ENCODE measurements around the gene KHK. TPM values are rescaled to one million over a fixed set of nuclear protein-coding genes. Genes with fewer than 3 reads are reported as not detected.

The KHK gene
- total and polyA plus RNA-seq, 3 experiments from 2014 or later = 6.5 to 17.8 (median 14.5) TPM

GRCh38 chr2:27042159-27042661 lies 44.4 kb upstream of the KHK start:
- H3K27ac ChIP-seq (ENCODE audit: low read depth, low read length) = no peak overlapping the region
- Mint-ChIP-seq H3K4me1 (no peaks in the 10 kb centered on the region), H3K27ac (peak overlapping the region in 4 of 8 donors; percentile 1 to 68 (median 48)), H3K9me3 (no peaks in the 10 kb centered on the region), H3K27me3 (no peaks in the 10 kb centered on the region), H3K4me3 (no peak overlapping the region), H3K36me3 (peaks cover 3 to 50% (median 6%) of the 10 kb centered on the region in 3 donors)
- H3K36me3 ChIP-seq (ENCODE audit: insufficient read depth, low read length) = peaks cover 35% of the 10 kb centered on the region
- ChIA-PET POLR2A (no interaction called here), CTCF (no interaction called here)
- DNase-seq = no peak
- no peak overlapping the region for H3K4me3 ChIP-seq (ENCODE audit: low read length)
- H3K9me3 ChIP-seq (ENCODE audit: low read length) = no peaks in the 10 kb centered on the region
- H3K4me1 ChIP-seq (ENCODE audit: insufficient read depth, low read length) = no peaks in the 10 kb centered on the region
- H3K27me3 ChIP-seq (ENCODE audit: insufficient read depth, low read length, poor library complexity, severe bottlenecking) = no peaks in the 10 kb centered on the region

GRCh38 chr2:27042985-27043634 lies 43.5 kb upstream of the KHK start:
- no peak overlapping the region for H3K4me3 ChIP-seq (ENCODE audit: low read length)
- Mint-ChIP-seq H3K4me1 (no peaks in the 10 kb centered on the region), H3K27ac (peak overlapping the region in 1 of 8 donors; percentile 38), H3K9me3 (no peaks in the 10 kb centered on the region), H3K4me3 (no peak overlapping the region), H3K27me3 (no peaks in the 10 kb centered on the region), H3K36me3 (peaks cover 3 to 41% (median 6%) of the 10 kb centered on the region in 3 donors)
- H3K36me3 ChIP-seq (ENCODE audit: insufficient read depth, low read length) = peaks cover 26% of the 10 kb centered on the region
- no peaks in the 10 kb centered on the region for H3K4me1 ChIP-seq (ENCODE audit: insufficient read depth, low read length)
- no peak overlapping the region for H3K27ac ChIP-seq (ENCODE audit: low read depth, low read length)
- no peaks in the 10 kb centered on the region for H3K27me3 ChIP-seq (ENCODE audit: insufficient read depth, low read length, poor library complexity, severe bottlenecking)
- POLR2A ChIA-PET = no interaction called here
- no peaks in the 10 kb centered on the region for H3K9me3 ChIP-seq (ENCODE audit: low read length)
- CTCF ChIA-PET = no interaction called here
- DNase-seq = no peak

- Mint-ChIP-seq H3K27me3 (peaks cover 3 to 17% of the 10 kb centered on the region in 2 donors), H3K9me3 (peaks cover 0 to 10% (median 7%) of the 10 kb centered on the region in 5 donors), H3K4me1 (peaks cover 23 to 26% (median 24%) of the 10 kb centered on the region in 3 donors), H3K36me3 (peaks cover 0 to 26% (median 4%) of the 10 kb centered on the region in 3 donors), H3K4me3 (peak overlapping the region; percentile 95 to 100 (median 99)), H3K27ac (peak overlapping the region; percentile 97 to 100 (median 99))
- CTCF ChIA-PET = interaction anchor here (0.8 to 2.4 kb wide), 11 partner anchors 10 to 216 kb away, joined by 3 to 15 read pairs (median 4); partner anchors contain the start of genes KHK, OST4 and TMEM214
- no peaks in the 10 kb centered on the region for H3K27me3 ChIP-seq (ENCODE audit: insufficient read depth, low read length, poor library complexity, severe bottlenecking)
- H3K9me3 ChIP-seq (ENCODE audit: low read length) = no peaks in the 10 kb centered on the region
- H3K4me1 ChIP-seq (ENCODE audit: insufficient read depth, low read length) = peaks cover 14% of the 10 kb centered on the region
- peak overlapping the region; percentile 88 for H3K4me3 ChIP-seq (ENCODE audit: low read length)
- no peaks in the 10 kb centered on the region for H3K36me3 ChIP-seq (ENCODE audit: insufficient read depth, low read length)
- POLR2A ChIA-PET = interaction anchor here (1.0 to 4.9 kb wide), 7 partner anchors 17 to 74 kb away, joined by 3 to 58 read pairs (median 15); partner anchors contain the start of genes ABHD1, KHK, OST4 and TMEM214
- peak overlapping the region; percentile 75 for H3K27ac ChIP-seq (ENCODE audit: low read depth, low read length)
- peak; percentile 53 to 75 (median 63) for DNase-seq
Observed at GRCh38 chr2:27049422-27050280, 36.9 kb upstream of the KHK start.

- DNase-seq = peak; percentile 82 to 95 (median 92)
- H3K4me1 Mint-ChIP-seq = peaks cover 23 to 26% (median 24%) of the 10 kb centered on the region in 3 donors
- peaks cover 0 to 10% (median 7%) of the 10 kb centered on the region in 5 donors for H3K9me3 Mint-ChIP-seq
- peak overlapping the region; percentile 88 for H3K4me3 ChIP-seq (ENCODE audit: low read length)
- H3K36me3 ChIP-seq (ENCODE audit: insufficient read depth, low read length) = no peaks in the 10 kb centered on the region
- peak overlapping the region; percentile 95 to 100 (median 99) for H3K4me3 Mint-ChIP-seq
- CTCF ChIA-PET = interaction anchor here (0.8 to 2.4 kb wide), 16 partner anchors 11 to 215 kb away, joined by 3 to 15 read pairs (median 4); partner anchors contain the start of genes KHK, OST4 and TMEM214
- peak overlapping the region; percentile 97 to 100 (median 99) for H3K27ac Mint-ChIP-seq
- peaks cover 3 to 17% of the 10 kb centered on the region in 2 donors for H3K27me3 Mint-ChIP-seq
- H3K9me3 ChIP-seq (ENCODE audit: low read length) = no peaks in the 10 kb centered on the region
- peak overlapping the region; percentile 75 for H3K27ac ChIP-seq (ENCODE audit: low read depth, low read length)
- H3K36me3 Mint-ChIP-seq = peaks cover 0 to 34% (median 8%) of the 10 kb centered on the region in 3 donors
- no peaks in the 10 kb centered on the region for H3K27me3 ChIP-seq (ENCODE audit: insufficient read depth, low read length, poor library complexity, severe bottlenecking)
- POLR2A ChIA-PET = interaction anchor here (0.6 to 4.9 kb wide), 11 partner anchors 14 to 1172 kb away, joined by 3 to 58 read pairs (median 9); partner anchors contain the start of genes ABHD1, ASXL2, ATRAID and KHK
- peaks cover 14% of the 10 kb centered on the region for H3K4me1 ChIP-seq (ENCODE audit: insufficient read depth, low read length)
Observed at GRCh38 chr2:27050281-27050995, 36.1 kb upstream of the KHK start.

GRCh38 chr2:27050996-27051901 lies 35.3 kb upstream of the KHK start, which contains the start of gene AGBL5:
Gene AGBL5 (plus strand): TSS chr2:27051668. CDS start chr2:27052959, 1,291 bp downstream.
- Histone ChIP-seq H3K9me3 (ENCODE audit: low read length) (no peaks in the 10 kb centered on the region), H3K27ac (ENCODE audit: low read depth, low read length) (peak within 1 kb of the TSS; percentile 75), H3K36me3 (ENCODE audit: insufficient read depth, low read length) (peaks cover 8% of the 10 kb centered on the region), H3K27me3 (ENCODE audit: insufficient read depth, low read length, poor library complexity, severe bottlenecking) (no peaks in the 10 kb centered on the region), H3K4me3 (ENCODE audit: low read length) (peak within 1 kb of the TSS; percentile 88), H3K4me1 (ENCODE audit: insufficient read depth, low read length) (peaks cover 14% of the 10 kb centered on the region)
- peak within 1 kb of the TSS; percentile 97 to 100 (median 99) for H3K27ac Mint-ChIP-seq
- H3K4me3 Mint-ChIP-seq = peak within 1 kb of the TSS; percentile 95 to 100 (median 99)
- DNase-seq = peak; percentile 92 to 98 (median 96)
- CTCF ChIA-PET = interaction anchor here (0.6 to 2.4 kb wide), 16 partner anchors 10 to 1686 kb away, joined by 3 to 15 read pairs (median 4); partner anchors contain the start of genes KHK, OST4 and TMEM214
- POLR2A ChIA-PET = interaction anchor here (0.6 to 4.9 kb wide), 12 partner anchors 13 to 1173 kb away, joined by 3 to 58 read pairs (median 8); partner anchors contain the start of genes ABHD1, ASXL2, ATRAID and KHK
- H3K9me3 Mint-ChIP-seq = peaks cover 0 to 10% (median 7%) of the 10 kb centered on the region in 5 donors
- H3K4me1 Mint-ChIP-seq = peaks cover 23 to 26% (median 24%) of the 10 kb centered on the region in 3 donors
- H3K36me3 Mint-ChIP-seq = peaks cover 0 to 42% (median 8%) of the 10 kb centered on the region in 3 donors
- peaks cover 3 to 19% of the 10 kb centered on the region in 2 donors for H3K27me3 Mint-ChIP-seq

- CTCF ChIA-PET = interaction anchor here (1.0 to 2.4 kb wide), 6 partner anchors 13 to 35 kb away, joined by 3 to 15 read pairs (median 9); partner anchors contain the start of genes KHK and OST4
- Histone ChIP-seq H3K4me3 (ENCODE audit: low read length) (peak overlapping the region; percentile 84), H3K36me3 (ENCODE audit: insufficient read depth, low read length) (peaks cover 14% of the 10 kb centered on the region), H3K4me1 (ENCODE audit: insufficient read depth, low read length) (peaks cover 14% of the 10 kb centered on the region), H3K9me3 (ENCODE audit: low read length) (no peaks in the 10 kb centered on the region), H3K27ac (ENCODE audit: low read depth, low read length) (peak overlapping the region; percentile 75), H3K27me3 (ENCODE audit: insufficient read depth, low read length, poor library complexity, severe bottlenecking) (no peaks in the 10 kb centered on the region)
- DNase-seq = peak in 1 of 5 donors; percentile 57
- Mint-ChIP-seq H3K36me3 (peaks cover 0 to 46% (median 8%) of the 10 kb centered on the region in 3 donors), H3K4me3 (peak overlapping the region; percentile 83 to 99 (median 84)), H3K27ac (peak overlapping the region; percentile 84 to 100 (median 90)), H3K27me3 (peaks cover 3 to 19% of the 10 kb centered on the region in 2 donors), H3K9me3 (peaks cover 0 to 10% (median 7%) of the 10 kb centered on the region in 5 donors), H3K4me1 (peaks cover 23 to 26% (median 24%) of the 10 kb centered on the region in 3 donors)
- POLR2A ChIA-PET = interaction anchor here (0.6 to 4.9 kb wide), 9 partner anchors 12 to 160 kb away, joined by 3 to 58 read pairs (median 13); partner anchors contain the start of genes ABHD1, ATRAID, KHK and OST4
Observed at GRCh38 chr2:27051902-27052645, 34.5 kb upstream of the KHK start.
